GM19452 (cell line): Measurements from ENCODE around the gene LARGE1.

ENCODE experiments used
- ATAC-seq: cut with Tn5 transposase; IDR thresholded peaks from one replicate; pipeline ENCODE4 v1.9.1; 2021; ENCODE audit not compliant: unreplicated experiment

LARGE1 gene

DNA sequence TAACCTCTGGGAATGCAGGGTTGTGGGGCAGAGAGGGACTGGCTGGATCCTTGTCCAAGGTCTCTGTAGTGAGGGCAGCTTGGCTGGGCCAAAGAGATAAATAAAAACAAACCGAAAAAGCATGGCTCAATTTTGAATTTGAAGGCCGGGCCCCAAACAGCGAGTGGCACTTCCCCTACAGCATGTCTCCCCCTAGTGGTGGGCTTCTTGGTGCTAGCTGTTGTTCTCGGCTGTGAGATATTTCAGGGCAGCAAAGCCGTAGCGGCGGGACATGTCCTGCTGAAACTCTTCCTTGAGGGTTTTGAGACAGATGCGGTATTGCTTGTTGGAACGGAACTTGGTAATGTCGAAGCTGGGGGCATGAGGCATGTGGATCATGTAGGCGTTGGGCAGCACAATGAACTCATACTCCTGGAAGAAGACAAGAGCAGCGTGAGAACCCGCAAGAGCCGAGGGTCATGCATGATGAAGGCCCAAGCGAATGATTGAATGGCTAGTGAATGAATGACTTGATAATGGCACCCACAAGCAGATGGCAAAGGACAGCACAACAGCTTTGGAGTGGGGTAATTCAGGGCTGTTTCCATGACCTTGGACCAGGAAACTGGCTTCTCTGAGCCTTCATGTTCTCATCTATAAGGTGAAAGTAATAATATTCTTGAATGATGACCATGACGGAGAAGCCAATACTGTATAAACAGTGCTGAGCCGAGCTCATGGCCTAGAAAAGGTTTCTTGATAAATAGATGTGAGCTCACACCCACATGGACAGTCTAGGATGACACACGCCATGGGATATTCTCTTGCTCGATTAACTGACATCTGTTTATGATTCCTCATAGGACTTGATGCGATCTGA, 645.8 kb downstream of the LARGE1 start:
- no peak for ATAC-seq

DNA sequence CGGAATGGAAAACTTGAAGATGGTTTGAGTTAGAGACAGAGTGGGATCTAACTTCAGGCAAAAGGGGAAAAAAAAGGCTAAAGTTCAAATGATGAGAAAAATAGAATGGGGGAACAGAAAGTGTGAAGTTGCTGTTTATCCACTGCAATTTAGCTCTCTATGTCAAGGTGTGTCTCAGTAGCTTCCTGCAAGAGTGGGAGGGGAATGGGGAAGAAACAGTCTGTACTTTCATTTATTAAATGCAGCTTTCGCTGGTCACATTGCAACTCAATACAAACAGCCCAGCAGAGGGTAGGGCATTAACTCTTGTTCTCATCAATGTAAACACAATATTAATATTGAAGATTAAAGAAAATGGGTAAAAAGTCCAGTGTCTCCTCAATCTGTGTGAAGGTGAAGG, 647.4 kb downstream of the LARGE1 start:
- ATAC-seq, result no peak

DNA sequence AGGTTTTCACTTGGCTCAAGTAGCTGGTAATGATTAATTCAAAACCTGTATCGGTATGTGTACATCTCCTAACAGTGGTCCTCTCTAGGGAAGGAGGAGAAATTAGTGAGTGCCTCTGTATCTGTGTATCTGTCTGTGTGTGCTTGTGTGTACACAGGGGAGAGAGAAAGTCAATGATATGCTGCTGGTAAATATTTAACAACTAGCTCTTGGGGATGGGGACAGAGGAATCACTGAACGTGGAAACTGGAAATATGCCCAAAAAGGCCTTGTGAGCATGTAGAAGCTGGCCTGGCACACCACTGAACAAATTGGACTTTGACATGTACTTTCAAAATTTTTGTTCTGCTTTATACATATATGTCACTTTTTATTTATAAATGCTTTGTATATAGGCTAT, 648.1 kb downstream of the LARGE1 start:
- peak; percentile 38 for ATAC-seq

DNA sequence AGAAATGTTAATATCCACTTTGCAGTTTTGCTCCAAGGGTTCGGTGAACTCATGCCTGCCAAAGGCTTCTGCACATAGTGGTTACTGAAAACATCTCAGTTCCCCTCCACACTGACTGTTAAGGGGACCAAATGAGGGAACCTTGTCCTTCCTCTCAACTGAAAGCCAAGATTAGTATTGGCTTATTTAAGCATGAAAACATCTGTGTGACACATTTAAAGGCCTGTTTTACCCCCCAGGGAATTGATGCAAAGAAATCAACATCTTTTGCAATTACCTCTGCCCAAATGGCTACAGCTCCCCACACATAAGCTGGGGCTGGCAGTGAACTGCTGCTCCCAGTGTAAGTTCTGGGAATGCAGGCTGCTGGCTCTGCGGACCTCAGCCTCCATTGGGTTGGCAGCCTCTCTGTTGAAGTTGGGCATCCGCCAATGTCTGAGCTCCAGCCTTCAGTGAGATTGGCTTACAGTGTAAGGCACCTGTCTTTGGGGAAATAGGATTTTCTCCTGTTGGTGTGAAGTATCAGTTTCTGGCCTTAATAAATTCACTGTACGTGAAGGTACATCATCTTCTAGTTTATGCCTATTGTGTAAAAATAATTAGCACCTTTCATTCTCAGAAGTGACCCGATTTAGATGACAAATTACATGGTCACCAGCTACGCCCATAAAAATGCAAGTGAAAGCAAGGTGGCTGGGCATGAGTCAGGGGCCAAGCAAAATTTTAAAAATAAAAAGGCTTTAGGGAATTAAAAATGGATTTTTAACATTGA, 648.7 kb downstream of the LARGE1 start:
- peak; percentile 71 for ATAC-seq

DNA sequence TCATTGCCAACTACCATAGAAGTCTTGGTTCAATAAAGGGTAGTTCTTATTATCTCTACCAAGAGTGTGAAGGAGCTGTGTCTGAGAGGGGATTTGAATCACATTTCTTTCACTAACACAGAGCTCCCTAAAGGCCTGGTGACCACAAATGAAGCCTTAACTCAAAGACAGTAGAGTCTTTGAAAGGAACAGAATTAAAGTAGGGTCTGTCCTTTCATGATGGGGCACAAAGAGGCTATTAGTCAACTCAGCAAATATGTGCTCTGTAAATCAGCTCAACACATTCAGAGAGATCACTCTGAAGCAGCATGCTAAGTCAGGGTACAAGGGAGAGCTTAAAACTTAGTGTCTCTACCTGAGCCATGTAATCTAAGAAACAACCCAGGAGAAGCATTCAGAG, 649.7 kb downstream of the LARGE1 start:
- no peak for ATAC-seq

DNA sequence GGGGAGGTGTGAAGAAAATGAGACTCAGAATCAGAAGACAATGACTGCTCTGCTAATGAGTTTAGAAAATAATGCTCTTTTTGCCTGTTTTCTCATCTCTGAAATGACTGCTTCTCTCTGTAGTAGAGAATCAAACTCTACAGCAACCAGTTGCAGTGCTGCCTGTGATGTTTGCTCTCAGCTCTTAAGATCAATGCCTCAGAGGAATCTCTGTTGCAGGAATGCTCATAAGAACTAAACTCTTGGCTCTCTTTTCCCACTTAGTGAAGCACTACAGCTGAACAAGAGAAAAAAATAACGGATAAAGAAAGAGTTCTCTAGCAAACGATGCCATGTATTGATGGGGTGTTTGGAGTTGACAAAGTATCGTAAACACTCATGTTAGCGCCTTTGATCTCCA, 658.6 kb downstream of the LARGE1 start:
- no peak for ATAC-seq

DNA sequence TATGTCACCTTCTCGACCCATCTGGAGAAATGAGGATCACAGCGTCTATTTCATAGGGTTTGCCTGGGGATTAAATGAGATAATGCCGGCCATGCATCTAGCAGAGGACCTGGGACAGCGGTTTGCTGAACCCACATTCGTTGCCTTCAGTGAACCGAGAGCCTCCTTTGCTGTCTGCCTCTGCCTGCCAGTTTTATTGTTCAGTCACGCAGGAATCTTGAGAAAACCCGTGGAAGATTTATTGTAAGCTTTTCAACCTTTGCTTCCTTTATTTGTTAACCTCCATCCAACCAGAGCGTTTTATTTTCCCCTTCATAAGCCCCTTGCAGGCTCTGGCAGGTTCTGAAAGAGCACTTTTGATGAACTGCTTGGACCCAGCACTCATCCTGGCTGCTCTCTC, 659.8 kb downstream of the LARGE1 start:
- ATAC-seq, result no peak

DNA sequence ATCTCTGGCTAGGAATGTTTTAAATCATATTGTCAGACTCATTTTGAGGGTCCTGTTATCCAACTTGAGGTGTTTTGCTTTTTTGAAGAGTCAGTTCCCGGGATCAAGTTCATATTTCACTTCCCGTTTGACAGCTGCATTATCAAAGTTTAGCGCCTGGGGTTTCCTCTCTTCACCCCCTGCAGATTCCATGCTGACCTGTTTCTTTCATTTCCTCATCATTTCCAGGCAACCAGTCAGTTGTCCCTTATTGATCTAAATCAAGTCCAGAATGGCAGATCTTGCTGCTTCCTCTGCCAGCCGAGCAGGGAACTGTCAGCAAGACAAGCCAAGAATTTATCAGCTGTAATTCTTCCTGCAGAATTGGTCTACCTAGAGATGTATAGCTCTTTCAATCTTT, 664.5 kb downstream of the LARGE1 start:
- ATAC-seq, result no peak

DNA sequence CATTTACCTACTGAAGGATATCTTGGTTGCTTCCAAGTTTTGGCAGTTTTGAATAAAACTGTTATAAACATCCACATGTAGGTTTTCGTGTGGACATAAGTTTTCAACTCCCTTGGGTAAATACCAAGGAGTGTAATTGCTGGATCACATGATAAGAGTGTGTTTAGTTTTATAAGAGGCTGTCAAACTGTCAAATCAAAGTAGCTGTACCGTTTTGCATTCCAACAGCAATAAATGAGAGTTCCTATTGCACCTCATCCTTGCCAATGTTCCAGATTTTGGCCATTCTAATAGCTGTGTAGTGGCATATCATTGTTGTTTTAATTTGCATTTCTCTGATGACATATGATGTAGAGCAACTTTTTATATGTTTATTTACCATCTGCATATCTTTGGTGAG, 671.3 kb downstream of the LARGE1 start:
- no peak for ATAC-seq

DNA sequence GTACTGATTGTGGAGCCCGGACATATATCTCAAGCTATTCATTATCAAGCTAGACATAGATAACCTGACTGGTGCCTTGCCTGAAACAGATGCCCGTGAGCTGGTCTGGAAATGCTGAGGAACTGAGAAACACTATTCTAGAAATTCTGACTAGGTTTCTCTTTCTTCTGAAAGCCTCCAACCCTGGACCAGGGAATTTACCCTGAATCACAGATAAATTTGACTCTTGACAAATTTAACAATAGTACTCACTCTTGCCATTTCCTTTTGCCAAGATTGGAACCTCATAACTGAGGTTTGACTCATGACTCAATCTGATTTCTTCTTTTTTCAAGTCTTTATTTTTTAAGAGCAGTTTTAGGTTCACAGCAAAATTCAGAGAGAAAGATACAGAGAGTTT, 672.5 kb downstream of the LARGE1 start:
- ATAC-seq, result peak; percentile 70

DNA sequence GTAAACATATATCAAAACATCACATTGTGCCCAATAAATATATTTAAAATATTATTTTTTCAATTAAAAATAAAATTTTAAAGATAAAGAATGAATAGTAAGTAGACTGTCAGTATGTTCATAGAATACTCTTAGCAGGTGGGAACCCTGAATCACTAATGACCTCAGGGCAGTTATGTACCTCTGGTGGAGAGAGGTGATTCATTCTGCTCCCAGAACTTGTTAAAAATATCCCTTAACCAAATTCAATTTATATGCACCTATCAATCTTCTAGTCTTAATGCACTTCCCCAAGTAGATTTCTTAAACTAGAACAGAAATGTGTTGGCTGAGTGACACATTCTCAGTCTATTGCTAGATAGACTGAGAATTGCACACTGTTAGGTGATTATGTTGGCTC, 678.2 kb downstream of the LARGE1 start:
- ATAC-seq, result no peak

DNA sequence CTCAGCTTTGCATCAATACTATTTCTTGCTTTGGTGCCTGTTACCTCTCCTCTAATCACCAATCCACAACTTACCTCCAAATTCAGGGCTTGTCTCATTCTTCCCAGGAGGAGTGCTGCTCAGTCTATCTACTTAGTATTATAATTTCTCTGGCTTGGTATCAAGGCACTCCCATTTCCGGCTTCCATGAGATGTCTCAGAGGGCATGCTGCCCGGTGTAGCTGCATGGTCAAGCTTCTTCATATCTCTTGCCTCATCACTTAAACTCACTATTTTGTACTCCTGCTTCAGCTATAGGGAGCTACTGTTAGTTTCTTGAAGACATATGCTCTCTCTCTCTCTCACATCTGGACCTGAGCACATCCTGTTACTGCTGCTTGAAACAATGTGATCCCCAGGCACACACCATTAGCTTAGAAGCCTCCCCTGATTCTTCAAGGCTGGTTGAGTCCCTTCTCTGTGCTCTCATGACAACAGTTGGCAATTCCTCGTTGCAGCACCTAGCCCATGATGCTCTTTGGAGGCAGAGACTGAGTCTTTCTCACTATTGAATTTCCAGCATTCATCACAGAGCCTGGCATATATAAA, 679.3 kb downstream of the LARGE1 start:
- ATAC-seq, result no peak

DNA sequence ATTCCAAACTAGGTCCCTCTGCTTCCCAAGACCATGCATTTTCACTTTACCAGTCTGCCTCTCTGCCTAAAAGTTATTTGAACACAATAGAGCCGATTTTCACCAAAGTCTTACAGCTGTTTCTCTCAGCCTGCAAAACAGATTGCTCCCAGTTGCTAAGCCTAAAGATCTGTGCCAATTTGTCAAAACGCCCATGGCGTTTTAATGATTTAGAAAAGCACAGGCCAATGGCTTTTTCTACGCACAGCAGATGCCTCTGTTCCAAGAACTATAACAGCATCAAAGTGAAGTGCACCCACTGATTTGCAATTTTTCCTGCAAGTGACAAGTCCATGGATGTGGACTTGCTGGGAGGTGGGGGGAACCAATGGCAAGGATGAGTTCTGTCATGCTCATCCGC, 688.2 kb downstream of the LARGE1 start:
- ATAC-seq, result no peak

DNA sequence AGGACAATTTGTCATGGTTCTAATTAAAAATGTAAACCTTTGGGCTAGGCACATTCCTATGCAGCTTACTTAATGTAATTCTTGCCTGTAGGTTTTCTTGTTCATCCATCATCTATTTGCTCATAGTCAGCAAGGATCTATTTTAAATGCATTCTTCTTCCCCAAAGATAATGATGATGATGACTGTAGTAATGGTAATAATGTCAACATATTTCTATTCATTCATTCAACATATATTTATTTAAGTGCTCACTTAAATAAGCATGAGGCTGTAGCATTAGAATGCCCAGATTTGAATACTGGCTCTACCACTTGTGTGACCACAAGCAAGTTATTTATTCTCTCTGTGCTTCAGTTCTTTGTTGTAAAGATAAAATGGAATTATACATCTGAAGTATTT, 692.5 kb downstream of the LARGE1 start:
- ATAC-seq, result no peak

DNA sequence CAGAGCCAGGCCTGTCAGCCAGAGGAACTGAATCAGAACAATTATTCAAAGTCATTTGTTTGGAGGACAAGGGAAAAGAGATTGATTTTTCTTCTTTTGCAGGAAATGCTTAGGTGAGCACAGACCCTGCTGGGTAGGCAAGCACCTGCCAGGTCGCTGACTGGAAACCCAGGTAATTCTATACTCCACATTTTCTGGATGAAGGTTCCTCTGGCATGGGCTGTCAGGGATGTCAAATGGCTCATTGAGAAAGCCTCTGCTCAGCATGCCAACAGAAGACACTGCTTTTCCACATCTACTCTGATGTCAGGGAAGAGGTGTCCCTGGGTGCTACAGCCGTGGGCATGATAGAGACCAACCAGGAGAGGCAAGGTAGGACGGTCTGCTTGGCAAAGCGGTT, 695.4 kb downstream of the LARGE1 start:
- no peak for ATAC-seq
